NCI-H748 treated with DMSO at 0.1 percent for 48 hours (cell line): ENCODE results near the gene FZD4.
"Not testable (repeated sequence)": the region's sequence is repeated elsewhere in the genome, so short reads cannot be mapped to it uniquely, and the experiment has no call there.

ENCODE experiments used
- DNase-seq: peaks from one replicate; lab custom pipeline; 2025; lab: John Stamatoyannopoulos, UW

FZD4 gene

GRCh38 chr11:86972734-86973133 is 17.5 kb upstream of the FZD4 start:
- DNase-seq = no peak

GRCh38 chr11:86969258-86969657 is 14.1 kb upstream of the FZD4 start:
- no peak for DNase-seq

- DNase-seq = not testable (repeated sequence)
These were observed 12.4 kb upstream of the FZD4 start for GRCh38 chr11:86967601-86968000.

- DNase-seq = no peak
These were observed 2.9 kb upstream of the FZD4 start for GRCh38 chr11:86957976-86958646.

- DNase-seq = no peak
These were observed 1.7 kb upstream of the FZD4 start for GRCh38 chr11:86956905-86957195.

GRCh38 chr11:86955111-86955360 is 159 bp downstream of the FZD4 start:
- DNase-seq = no peak

- DNase-seq = no peak
These were observed 705 bp downstream of the FZD4 start for GRCh38 chr11:86954269-86955110.

GRCh38 chr11:86952221-86952875 is 2.8 kb downstream of the FZD4 start:
- no peak for DNase-seq

GRCh38 chr11:86951706-86952105 is 3.5 kb downstream of the FZD4 start:
- no peak for DNase-seq

GRCh38 chr11:86950661-86950995 is 4.6 kb downstream of the FZD4 start:
- no peak for DNase-seq

GRCh38 chr11:86949995-86950660 is 5.1 kb downstream of the FZD4 start:
- DNase-seq = no peak

- DNase-seq = no peak
These were observed 6.5 kb downstream of the FZD4 start for GRCh38 chr11:86948733-86949132.

GRCh38 chr11:86947541-86947940 is 7.7 kb downstream of the FZD4 start:
- DNase-seq = no peak

- not testable (repeated sequence) for DNase-seq
These were observed 11.7 kb downstream of the FZD4 start for GRCh38 chr11:86943505-86943904.

- no peak for DNase-seq
These were observed 13.2 kb downstream of the FZD4 start for GRCh38 chr11:86941871-86942599.

- DNase-seq = no peak
These were observed 13.9 kb downstream of the FZD4 start for GRCh38 chr11:86941077-86941870.

GRCh38 chr11:86940122-86940777 is 14.9 kb downstream of the FZD4 start:
- DNase-seq = no peak

- DNase-seq = peak; percentile 15
These were observed 16.0 kb downstream of the FZD4 start for GRCh38 chr11:86938900-86939880.

GRCh38 chr11:86938203-86938899 is 16.8 kb downstream of the FZD4 start:
- DNase-seq = no peak
